Right cardiac atrium (tissue), 5 donors: Measurements from ENCODE around the gene CLEC16A. TPM values are rescaled to one million over a fixed set of nuclear protein-coding genes. Genes with fewer than 3 reads are reported as not detected.

Source experiments
- ATAC-seq, 2 donors: fragments of 200-7000 bp; cut with Tn5 transposase; one replicate each; pipeline versions ENCODE4 v1.8.0 to v1.9.1; 2020; ENCODE audit warnings: moderate library complexity in 2 of 2, mild to moderate bottlenecking in 1 of 2
- DNase-seq, 3 donors: peaks; one replicate each; pipeline ENCODE4 v3.0.0-alpha.2; 2020
- H3K27ac ChIP-seq: one replicate; pipeline ENCODE4 v1.5.1; 2013; ENCODE audit warnings: mild to moderate bottlenecking, low read length, control low read depth, moderate library complexity
- H3K27me3 ChIP-seq: one replicate; pipeline ENCODE4 v1.6.1; 2013; ENCODE audit not compliant: control insufficient read depth, insufficient read depth
- H3K4me1 ChIP-seq: one replicate; pipeline ENCODE4 v1.6.1; 2013; ENCODE audit warnings: low read length; ENCODE audit not compliant: control insufficient read depth, insufficient read depth
- H3K4me3 ChIP-seq: one replicate; pipeline ENCODE4 v1.5.1; 2013; ENCODE audit warnings: low read length, control low read depth
- H3K9me3 ChIP-seq: one replicate; pipeline ENCODE4 v1.6.1; 2013; ENCODE audit warnings: low read length; ENCODE audit not compliant: control insufficient read depth
- WGBS: extraction: QIAGEN DNeasy Blood & Tissue Kit; methylation state at CpG from one replicate; pipeline ENCODE4 v1.1.7; 2013; 5-methylcytosine and 5-hydroxymethylcytosine counted together
- intact Hi-C, 4 donors: fragments of 100-400 bp; cut with DNase I; formaldehyde crosslinking; loops; one replicate each; pipeline versions ENCODE4 v1.11.0 to v1.14.0; 2022 to 2023
- polyA plus RNA-seq: library from polyadenylated mRNA; stranded (reverse); fragments of 200-250 nt; gene quantifications from one replicate; pipeline ENCODE4 v1.2.3, GENCODE V29; 2013
- total RNA-seq, 4 donors: library from RNA; stranded (reverse); fragmentation: NEBNext Ultra II Directional; extraction: Animal tissue kit (Norgen Biotek cat#: 25700); gene quantifications; one replicate each; pipeline ENCODE4 v1.2.1, GENCODE V29; 2021
- donor health status: healthy with polysubstance abuse.
- donor health status: DM: no; HTN: yes; CAD: no.
- donor health status: DM: no; HTN: no; CAD: no.
- donor health status: DM: no; HTN: yes; CAD: no; lungs with severe emphysema.
- donor health status: DM: yes; HTN: yes; CAD: no.

The CLEC16A gene
- total and polyA plus RNA-seq, 5 donors = 14.9 to 31.5 (median 29.2) TPM

DNA sequence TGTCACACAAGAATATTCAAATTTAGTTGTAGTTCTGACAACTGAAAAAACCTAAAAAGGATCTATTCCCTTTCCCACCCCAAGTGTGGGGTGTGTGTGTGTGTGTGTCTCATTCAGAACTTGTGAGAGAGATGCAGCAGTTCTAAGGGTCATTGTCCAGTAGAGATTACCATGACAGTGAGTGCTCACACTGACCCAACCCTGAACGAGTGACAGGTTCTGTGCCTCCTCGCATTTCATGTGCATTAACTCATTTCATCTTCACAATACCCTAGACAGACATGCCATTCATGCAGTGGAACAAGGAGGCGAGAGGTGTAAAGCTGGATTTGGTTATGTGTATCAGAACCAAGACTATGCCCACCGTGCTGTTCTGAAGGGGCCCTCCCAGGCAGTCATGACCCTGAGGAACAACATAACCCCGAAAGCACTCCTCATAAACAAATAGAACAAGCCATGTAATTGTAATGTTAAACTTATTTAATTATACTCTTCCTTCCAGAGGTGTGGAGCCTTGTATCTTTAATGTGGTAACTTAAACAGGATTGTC lies 102.1 kb downstream of the CLEC16A start:
- H3K27ac ChIP-seq = no peak overlapping the region
- intact Hi-C loops = no loop called here
- no peaks in the 10 kb centered on the region for H3K27me3 ChIP-seq
- 82% methylated on average over 5 of the region's 5 CpGs for WGBS
- DNase-seq = no peak
- no peak for ATAC-seq
- H3K4me3 ChIP-seq = no peak overlapping the region
- H3K4me1 ChIP-seq = no peaks in the 10 kb centered on the region
- no peaks in the 10 kb centered on the region for H3K9me3 ChIP-seq

DNA sequence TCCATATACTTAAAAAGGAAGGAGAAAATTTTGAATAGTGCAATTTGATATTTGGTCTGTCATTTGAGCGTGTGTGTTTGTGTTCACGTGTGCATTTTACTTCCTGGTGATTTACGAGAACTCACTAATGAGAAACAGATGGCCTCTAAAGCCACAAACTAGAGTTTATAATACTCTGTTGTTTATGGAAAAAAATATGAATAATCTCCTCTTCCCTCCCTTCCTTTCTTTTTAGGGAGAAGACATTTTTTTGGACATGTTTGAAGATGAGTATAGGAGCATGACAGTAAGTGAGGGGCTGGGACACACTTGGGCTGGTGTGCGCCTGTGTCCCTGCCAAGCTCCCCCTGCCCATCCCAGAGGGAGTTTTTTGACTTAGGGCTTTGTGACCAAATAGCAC lies 102.7 kb downstream of the CLEC16A start:
- Histone ChIP-seq H3K9me3 (no peaks in the 10 kb centered on the region), H3K27me3 (no peaks in the 10 kb centered on the region), H3K4me1 (no peaks in the 10 kb centered on the region), H3K4me3 (no peak overlapping the region), H3K27ac (peak overlapping the region; percentile 38)
- no peak for ATAC-seq
- 65% methylated on average over 4 of the region's 4 CpGs for WGBS
- intact Hi-C loops = no loop called here
- no peak for DNase-seq

DNA sequence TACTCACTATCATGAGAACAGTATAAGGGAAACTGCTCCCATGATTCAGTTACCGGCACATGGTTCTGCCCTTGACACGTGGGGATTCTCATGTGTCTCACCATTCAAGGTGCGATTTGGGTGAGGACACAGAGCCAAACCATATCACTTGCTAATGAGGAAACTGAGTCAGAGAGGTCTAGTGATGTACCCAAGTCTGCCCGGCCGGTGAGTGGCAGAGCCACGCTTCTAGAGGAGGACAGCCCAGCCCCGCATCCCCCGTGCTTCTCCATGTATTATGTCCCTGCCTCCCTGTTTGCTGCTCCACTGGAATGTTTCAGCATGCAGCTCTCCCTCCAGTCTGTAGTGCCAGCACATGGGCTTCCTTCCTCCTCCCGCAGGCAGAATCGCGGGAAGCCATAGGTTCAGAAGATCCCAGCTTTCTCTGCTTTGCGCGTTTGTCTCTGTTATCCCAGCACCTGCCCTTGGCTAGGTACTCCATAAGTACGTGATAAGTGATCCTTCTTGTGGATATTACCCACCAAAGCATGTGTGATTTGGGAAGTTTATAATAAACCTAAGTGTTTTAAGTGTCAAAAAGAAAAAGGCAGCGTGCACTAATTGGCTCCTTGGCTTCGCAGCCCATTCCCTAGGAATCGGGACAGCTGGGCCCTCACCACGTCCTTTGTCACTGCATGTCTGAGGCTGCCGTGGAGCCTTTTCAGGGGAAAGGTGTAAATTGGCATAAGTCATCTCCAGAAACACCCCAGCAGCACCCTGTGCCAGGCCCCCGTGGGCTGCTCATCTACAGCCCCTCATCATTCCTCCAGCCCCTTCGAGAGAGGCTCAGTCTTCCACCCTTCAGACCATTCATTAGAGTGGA lies 103.8 kb downstream of the CLEC16A start:
- ATAC-seq (no peak), DNase-seq (no peak)
- Histone ChIP-seq H3K27ac (no peak overlapping the region), H3K4me1 (no peaks in the 10 kb centered on the region), H3K4me3 (no peak overlapping the region), H3K27me3 (no peaks in the 10 kb centered on the region), H3K9me3 (no peaks in the 10 kb centered on the region)
- intact Hi-C loops = no loop called here
- 93% methylated on average over 21 of the region's 21 CpGs for WGBS

DNA sequence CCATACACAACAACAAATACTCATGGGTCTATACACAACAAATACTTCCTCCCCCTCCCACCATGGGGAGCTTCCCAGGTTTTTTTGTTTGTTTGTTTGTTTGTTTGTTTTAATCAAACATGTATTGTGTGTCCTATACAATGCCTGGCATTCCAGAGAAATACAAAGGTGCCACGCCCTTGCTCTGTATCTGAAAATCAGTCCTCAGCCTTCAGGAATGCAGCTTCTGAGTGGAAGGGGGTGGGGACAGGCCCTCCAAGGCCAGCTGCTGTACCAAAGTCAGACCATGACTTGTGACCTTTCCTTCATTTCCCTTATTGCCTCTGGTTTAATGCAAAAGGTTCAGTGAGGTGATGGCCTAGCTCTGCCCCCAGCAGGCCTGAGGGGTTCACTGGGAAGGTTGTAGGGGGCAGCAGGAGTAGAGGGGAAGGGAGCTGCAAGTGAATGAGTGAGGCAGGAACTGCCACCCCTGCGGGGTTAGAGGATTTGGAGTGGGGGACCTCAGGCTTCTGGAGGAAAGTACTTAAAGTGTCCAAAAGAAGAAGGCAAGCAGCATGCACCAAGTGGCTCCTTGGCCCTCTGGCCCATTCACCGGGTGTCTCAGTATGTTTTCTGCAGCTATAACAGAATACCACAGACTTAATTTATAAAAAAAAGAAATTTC lies 105.2 kb downstream of the CLEC16A start:
- Histone ChIP-seq H3K27me3 (no peaks in the 10 kb centered on the region), H3K9me3 (no peaks in the 10 kb centered on the region), H3K4me3 (no peak overlapping the region), H3K4me1 (no peaks in the 10 kb centered on the region), H3K27ac (no peak overlapping the region)
- intact Hi-C loops = no loop called here
- ATAC-seq = no peak
- no peak for DNase-seq
- 93% methylated on average over 3 of the region's 3 CpGs for WGBS

DNA sequence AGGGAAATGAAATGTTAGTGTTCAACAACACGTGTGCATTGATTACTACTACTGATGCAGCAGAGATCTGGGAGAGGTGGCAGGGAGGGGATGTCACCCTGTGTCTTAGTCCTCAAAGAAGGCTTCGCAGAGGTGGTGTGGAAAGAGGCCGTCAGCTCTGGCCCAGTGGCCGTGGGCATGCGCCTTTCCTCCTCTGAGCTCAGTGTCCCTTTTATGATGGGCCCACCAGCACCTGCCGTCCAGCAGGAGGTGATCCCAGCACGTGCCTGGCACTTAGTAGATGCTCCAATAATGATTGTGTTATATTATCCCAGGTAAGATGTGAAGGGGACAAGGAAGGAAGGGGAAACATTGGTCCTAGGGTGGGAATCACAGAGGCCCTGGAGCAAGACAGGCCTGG lies 106.2 kb downstream of the CLEC16A start:
- ATAC-seq (no peak), DNase-seq (no peak)
- 93% methylated on average over 7 of the region's 7 CpGs for WGBS
- H3K4me1 ChIP-seq = no peaks in the 10 kb centered on the region
- intact Hi-C loops = no loop called here
- no peaks in the 10 kb centered on the region for H3K9me3 ChIP-seq
- no peaks in the 10 kb centered on the region for H3K27me3 ChIP-seq
- no peak overlapping the region for H3K27ac ChIP-seq
- no peak overlapping the region for H3K4me3 ChIP-seq

DNA sequence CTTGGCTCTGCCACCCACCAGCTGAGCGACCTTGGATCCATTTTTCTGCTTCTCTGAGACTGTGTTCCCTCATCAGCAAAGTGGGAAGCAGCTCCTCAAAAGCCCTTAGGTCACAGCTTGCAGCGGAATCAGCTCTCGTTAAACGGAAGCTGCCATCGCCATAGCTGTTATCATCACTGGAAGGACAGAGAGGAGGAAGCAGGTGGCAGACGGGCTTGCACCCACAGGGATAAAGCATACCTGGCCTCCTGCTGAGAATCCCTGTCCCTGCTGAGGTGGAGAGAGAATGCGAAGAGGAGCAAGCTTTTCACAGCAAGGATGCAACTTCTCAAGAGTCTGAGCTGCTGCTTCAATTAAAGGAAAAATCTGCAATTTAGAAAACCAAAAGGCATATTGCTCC lies 106.6 kb downstream of the CLEC16A start:
- H3K4me3 ChIP-seq = no peak overlapping the region
- no peaks in the 10 kb centered on the region for H3K27me3 ChIP-seq
- DNase-seq (no peak), ATAC-seq (no peak)
- 75% methylated on average over 7 of the region's 7 CpGs for WGBS
- no peaks in the 10 kb centered on the region for H3K4me1 ChIP-seq
- intact Hi-C loops = no loop called here
- H3K27ac ChIP-seq = no peak overlapping the region
- no peaks in the 10 kb centered on the region for H3K9me3 ChIP-seq

DNA sequence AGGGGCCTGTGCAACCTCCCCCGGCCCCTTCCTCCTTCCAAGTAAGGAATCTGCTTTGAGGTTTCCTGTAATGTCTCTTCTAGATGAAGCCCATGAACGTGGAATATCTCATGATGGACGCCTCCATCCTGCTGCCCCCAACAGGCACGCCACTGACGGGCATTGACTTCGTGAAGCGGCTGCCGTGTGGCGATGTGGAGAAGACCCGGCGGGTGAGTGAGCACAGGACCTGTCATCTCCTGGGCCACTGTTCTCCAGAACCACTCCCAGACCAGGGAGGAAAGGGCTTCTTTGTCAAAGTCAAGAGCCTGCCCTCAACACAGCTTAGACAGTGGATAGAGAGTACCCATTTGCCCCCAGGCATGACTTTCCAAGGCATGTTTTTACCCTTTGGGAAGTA lies 107.1 kb downstream of the CLEC16A start:
- no peaks in the 10 kb centered on the region for H3K9me3 ChIP-seq
- H3K4me3 ChIP-seq = no peak overlapping the region
- 93% methylated on average over 11 of the region's 11 CpGs for WGBS
- intact Hi-C loops = no loop called here
- DNase-seq (no peak), ATAC-seq (no peak)
- no peaks in the 10 kb centered on the region for H3K4me1 ChIP-seq
- H3K27me3 ChIP-seq = no peaks in the 10 kb centered on the region
- no peak overlapping the region for H3K27ac ChIP-seq

DNA sequence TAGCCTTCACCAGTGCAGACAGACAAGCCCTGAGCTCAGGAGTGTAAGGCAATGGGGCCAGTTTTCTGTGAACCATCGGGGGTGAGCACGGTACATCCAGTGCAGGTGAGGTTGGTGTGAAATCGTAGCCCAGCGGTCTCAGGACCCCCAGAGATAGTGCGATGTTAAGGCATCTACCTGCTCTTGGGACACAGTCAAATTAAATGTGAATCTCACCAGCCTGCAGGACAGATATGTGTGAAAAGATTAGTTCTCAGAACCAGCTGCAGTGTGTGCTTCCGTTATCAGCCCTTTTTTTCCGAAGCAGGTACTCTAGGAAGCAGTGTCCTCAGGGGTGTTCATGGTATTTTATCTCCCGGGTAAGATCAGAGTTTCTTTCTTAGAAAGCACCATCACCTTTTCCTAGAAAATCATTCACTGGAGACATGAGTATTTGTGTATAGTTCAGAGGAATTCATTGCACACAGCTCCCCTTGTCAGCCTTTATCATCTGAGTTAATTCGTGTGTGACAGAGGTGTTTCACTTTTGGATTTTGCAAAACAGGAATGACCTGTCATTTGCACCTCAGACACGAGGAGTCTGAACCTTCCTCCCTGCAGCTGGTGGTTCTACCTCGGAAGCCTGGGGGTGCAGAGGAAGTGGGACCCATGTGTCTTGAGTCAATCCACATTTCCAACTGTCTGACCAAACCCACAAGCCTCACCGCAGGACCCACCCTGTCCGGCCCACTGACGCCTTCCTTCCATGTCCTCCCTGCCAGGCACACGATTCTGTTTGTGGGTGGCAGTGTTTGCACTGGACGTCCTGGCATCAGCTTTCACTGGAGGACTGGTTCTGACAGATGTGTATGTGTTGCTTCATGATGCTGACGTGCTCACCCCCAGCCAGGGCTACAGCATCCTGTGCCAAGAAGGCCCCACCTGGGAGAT lies 107.8 kb downstream of the CLEC16A start:
- no peak for ATAC-seq
- H3K9me3 ChIP-seq = no peaks in the 10 kb centered on the region
- no peak for DNase-seq
- no peak overlapping the region for H3K27ac ChIP-seq
- intact Hi-C loops = no loop called here
- WGBS = 84% methylated on average over 17 of the region's 17 CpGs
- peaks cover 2% of the 10 kb centered on the region for H3K4me1 ChIP-seq
- H3K27me3 ChIP-seq = no peaks in the 10 kb centered on the region
- no peak overlapping the region for H3K4me3 ChIP-seq

DNA sequence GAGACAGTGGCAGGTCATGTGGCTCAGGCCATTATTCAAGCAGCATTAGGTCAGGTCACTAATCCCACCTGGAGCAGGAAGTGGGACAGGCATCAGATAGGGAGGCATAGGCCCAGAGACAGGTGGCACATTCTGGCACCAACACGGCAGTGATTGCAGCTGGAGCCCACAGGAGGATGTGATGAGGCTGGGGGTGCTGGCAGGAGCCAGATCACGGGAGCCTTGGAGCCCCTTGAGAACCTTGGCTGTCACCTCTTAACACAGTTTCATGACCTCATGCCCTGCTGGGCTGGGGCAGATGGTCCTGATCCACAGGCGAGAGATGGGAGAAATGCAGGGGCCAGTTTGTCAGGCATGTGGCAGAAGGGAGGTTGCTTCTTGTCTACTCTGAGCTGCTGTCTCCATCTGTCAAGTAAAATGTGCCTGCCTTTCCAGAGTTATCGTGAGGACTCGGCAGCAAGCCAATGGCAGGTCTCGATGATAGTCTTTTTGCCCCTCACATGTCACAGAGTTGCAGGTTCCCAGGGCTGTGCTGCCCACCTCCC lies 109.6 kb downstream of the CLEC16A start:
- ATAC-seq = no peak
- Histone ChIP-seq H3K4me3 (no peak overlapping the region), H3K27ac (no peak overlapping the region), H3K9me3 (no peaks in the 10 kb centered on the region), H3K27me3 (no peaks in the 10 kb centered on the region), H3K4me1 (peaks cover 3% of the 10 kb centered on the region)
- intact Hi-C loops = no loop called here
- WGBS = 67% methylated on average over 6 of the region's 6 CpGs
- DNase-seq = no peak

DNA sequence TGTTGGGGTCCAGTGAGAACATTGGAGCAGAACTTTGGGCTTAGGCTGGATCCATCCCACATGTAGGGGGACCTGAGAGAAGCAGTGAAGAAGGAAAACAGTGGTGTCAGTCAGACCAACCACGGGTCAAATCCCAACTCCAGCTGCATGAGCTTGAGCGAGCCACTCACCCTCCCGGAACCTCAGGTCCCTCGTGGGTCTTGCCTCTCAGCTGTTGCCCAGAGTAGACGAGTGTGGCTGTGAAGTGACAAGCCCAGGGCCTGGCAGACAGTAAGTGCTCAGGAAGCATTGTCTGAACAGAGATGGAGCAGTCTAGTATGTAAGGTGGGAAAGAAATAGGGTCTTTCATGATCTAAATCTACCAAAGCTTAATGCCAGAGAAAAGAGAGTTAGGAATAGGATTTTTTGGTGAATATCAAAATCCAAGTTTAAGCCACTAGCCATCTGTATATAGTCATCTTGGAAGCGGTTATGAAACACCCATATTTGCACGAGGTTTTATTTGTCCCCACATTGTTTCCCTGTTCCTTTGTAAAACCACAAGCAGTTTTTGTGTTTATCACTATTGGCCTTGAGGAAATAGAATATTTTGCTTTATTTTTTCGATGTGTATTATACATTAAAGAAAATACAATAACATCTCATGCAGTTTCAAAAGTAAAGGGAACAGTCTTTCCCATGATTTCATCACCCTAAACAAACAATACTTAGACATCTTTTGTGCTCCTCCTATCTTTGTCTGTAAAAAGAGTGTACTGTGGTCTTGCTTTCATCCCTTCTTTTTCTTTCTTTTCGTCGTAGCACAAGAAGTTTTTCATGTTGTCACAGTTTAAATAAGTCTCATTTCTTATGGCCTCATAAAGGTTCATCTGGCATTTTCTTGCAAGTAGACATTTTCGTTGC lies 112.0 kb downstream of the CLEC16A start:
- 71% methylated on average over 11 of the region's 11 CpGs for WGBS
- no peaks in the 10 kb centered on the region for H3K9me3 ChIP-seq
- H3K4me3 ChIP-seq = no peak overlapping the region
- H3K27me3 ChIP-seq = no peaks in the 10 kb centered on the region
- ATAC-seq (no peak), DNase-seq (no peak)
- H3K4me1 ChIP-seq = peaks cover 3% of the 10 kb centered on the region
- intact Hi-C loops = no loop called here
- no peak overlapping the region for H3K27ac ChIP-seq
